GM23248 (cell line): ENCODE data around the gene KCNN3. TPM values are rescaled to one million over a fixed set of nuclear protein-coding genes. Genes with fewer than 3 reads are reported as not detected.

ENCODE experiments used
- DNase-seq: peaks from one replicate; pipeline ENCODE4 v3.0.0-alpha.2; 2015
- H2AFZ ChIP-seq: fragments of 200-600 bp; sonication (generic); 2 replicates; pipeline ENCODE4 v1.6.1; 2016; ENCODE audit warnings: antibody characterized with exemption
- H3F3A ChIP-seq: fragments of 200-600 bp; sonication (generic); 2 replicates; pipeline ENCODE4 v1.6.1; 2016; ENCODE audit warnings: mild to moderate bottlenecking, antibody characterized with exemption, mixed run types; ENCODE audit not compliant: insufficient read depth
- H3K27ac ChIP-seq: fragments of 200-600 bp; sonication (generic); 2 replicates; pipeline ENCODE4 v1.5.1; 2016; ENCODE audit warnings: mild to moderate bottlenecking
- H3K27me3 ChIP-seq: fragments of 200-600 bp; sonication (generic); replicated peaks from 2 replicates; pipeline ENCODE4 v1.6.1; 2016; ENCODE audit warnings: mild to moderate bottlenecking; ENCODE audit not compliant: insufficient read depth
- H3K36me3 ChIP-seq: fragments of 200-600 bp; sonication (generic); 2 replicates; pipeline ENCODE4 v1.6.1; 2016; ENCODE audit warnings: low read depth, mild to moderate bottlenecking
- H3K4me1 ChIP-seq: fragments of 200-600 bp; sonication (generic); 2 replicates; pipeline ENCODE4 v1.6.1; 2016; ENCODE audit warnings: mild to moderate bottlenecking; ENCODE audit not compliant: insufficient read depth
- H3K4me2 ChIP-seq: fragments of 200-600 bp; sonication (generic); one replicate; pipeline ENCODE4 v1.6.1; 2016; ENCODE audit warnings: mild to moderate bottlenecking; ENCODE audit not compliant: unreplicated experiment
- H3K4me3 ChIP-seq: fragments of 200-600 bp; sonication (generic); 2 replicates; pipeline ENCODE4 v1.5.1; 2016; ENCODE audit warnings: mild to moderate bottlenecking
- H3K79me2 ChIP-seq: fragments of 200-600 bp; sonication (generic); 2 replicates; pipeline ENCODE4 v1.6.1; 2016; ENCODE audit warnings: mild to moderate bottlenecking; ENCODE audit not compliant: insufficient read depth
- H3K9ac ChIP-seq: fragments of 200-600 bp; sonication (generic); 2 replicates; pipeline ENCODE4 v1.6.1; 2016; ENCODE audit warnings: mild to moderate bottlenecking
- H3K9me2 ChIP-seq: fragments of 200-600 bp; sonication (generic); 2 replicates; pipeline ENCODE4 v1.6.1; 2016; ENCODE audit warnings: mixed run types, mild to moderate bottlenecking, moderate library complexity; ENCODE audit not compliant: insufficient read depth
- H3K9me3 ChIP-seq: fragments of 200-600 bp; sonication (generic); one replicate; pipeline ENCODE4 v1.6.1; 2017; ENCODE audit warnings: low read depth
- H4K20me1 ChIP-seq: fragments of 200-600 bp; sonication (generic); 2 replicates; pipeline ENCODE4 v1.6.0; 2016; ENCODE audit not compliant: insufficient read depth
- EZH2 ChIP-seq: fragments of 200-600 bp; sonication (generic); IDR thresholded peaks from 2 replicates; pipeline ENCODE4 v1.6.1; 2018; ENCODE audit warnings: antibody characterized with exemption, mild to moderate bottlenecking; ENCODE audit not compliant: insufficient read depth, poor library complexity, severe bottlenecking
- EZH2phosphoT487 ChIP-seq: fragments of 200-600 bp; sonication (generic); IDR thresholded peaks from 2 replicates; pipeline ENCODE4 v1.6.1; 2018; ENCODE audit warnings: antibody characterized with exemption, moderate library complexity, mild to moderate bottlenecking, low read depth; ENCODE audit not compliant: insufficient read depth
- WGBS, 2 experiments: methylation state at CpG; one replicate each; pipeline ENCODE4 v1.1.6; 2015 to 2017; ENCODE audit warnings: low lambda C conversion rate in 2 of 2, low coverage in 1 of 2; ENCODE audit errors: missing lambda C conversion rate in 2 of 2; 5-methylcytosine and 5-hydroxymethylcytosine counted together
- in situ Hi-C: fragments of 300-500 bp; cut with MboI; formaldehyde crosslinking; loops from 2 replicates; pipeline ENCODE4 v1.15.0; 2020
- polyA plus RNA-seq: library from polyadenylated mRNA; unstranded; fragments of >200 nt; fragmentation: Nextera tagmentation; extraction: Ambion mirVana; gene quantifications from 2 replicates; pipeline ENCODE4 v1.2.1, GENCODE V29; 2016
- total RNA-seq: library from RNA; depleted of rRNA; stranded (reverse); fragments of >200 nt; shearing (Covaris generic); gene quantifications from 2 replicates; pipeline ENCODE4 v1.2.3, GENCODE V29; 2014

KCNN3 gene
- total and polyA plus RNA-seq, 2 experiments from 2014 or later = not detected

DNA sequence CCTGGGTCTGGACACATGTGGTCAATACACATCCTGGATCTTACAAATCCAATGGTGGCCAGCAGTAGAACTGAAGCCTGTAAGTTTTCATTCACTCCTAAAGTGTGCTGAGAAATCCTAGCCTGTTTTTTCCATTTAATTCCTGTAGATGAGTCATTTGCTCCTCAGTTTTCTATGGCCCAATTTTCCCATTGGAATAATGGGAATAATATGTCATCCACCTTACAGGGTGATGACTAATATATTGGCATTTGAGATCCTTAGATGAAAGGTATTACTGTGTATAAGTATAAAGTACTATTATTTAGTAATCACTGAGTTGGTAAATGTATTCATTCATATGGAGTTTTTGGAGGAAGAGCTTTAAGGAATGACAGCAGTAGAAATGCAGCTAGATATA is 172.4 kb downstream of the KCNN3 start:
- no peaks in the 10 kb centered on the region for H3K9me2 ChIP-seq
- no peak overlapping the region for H3K4me3 ChIP-seq
- no peak overlapping the region for H3K27ac ChIP-seq
- in situ Hi-C loops = no loop called here
- no peak overlapping the region for H2AFZ ChIP-seq
- TF ChIP-seq EZH2phosphoT487 (no peak), EZH2 (no peak)
- H3K9me3 ChIP-seq = no peaks in the 10 kb centered on the region
- no peak overlapping the region for H3K9ac ChIP-seq
- no peak overlapping the region for H3K4me2 ChIP-seq
- peaks cover 20% of the 10 kb centered on the region for H3K27me3 ChIP-seq
- no peaks in the 10 kb centered on the region for H3K36me3 ChIP-seq
- no peaks in the 10 kb centered on the region for H3K4me1 ChIP-seq
- no peaks in the 10 kb centered on the region for H3F3A ChIP-seq
- peak; percentile 12 for DNase-seq
- H4K20me1 ChIP-seq = no peaks in the 10 kb centered on the region
- no peaks in the 10 kb centered on the region for H3K79me2 ChIP-seq

DNA sequence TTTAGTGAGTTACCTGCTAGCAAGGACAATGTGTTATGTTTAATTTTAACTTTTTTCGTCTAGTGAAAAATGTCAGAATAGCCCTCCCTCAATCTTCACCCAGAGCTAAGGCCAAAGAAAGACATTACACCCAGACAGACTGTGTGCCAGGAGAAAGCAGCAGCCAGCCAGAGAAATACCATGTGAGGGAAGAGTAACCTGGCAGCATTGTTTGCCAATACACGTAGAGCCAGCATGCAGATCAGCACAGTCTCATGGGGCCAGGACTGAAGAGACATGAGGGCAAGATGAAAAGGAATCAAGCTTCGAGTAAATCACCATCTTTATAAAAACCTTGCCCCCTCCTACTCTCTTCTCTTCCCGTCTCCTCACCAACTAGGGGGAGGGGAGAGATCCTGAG is 173.6 kb downstream of the KCNN3 start:
- H3K9me3 ChIP-seq = no peaks in the 10 kb centered on the region
- in situ Hi-C loops = no loop called here

DNA sequence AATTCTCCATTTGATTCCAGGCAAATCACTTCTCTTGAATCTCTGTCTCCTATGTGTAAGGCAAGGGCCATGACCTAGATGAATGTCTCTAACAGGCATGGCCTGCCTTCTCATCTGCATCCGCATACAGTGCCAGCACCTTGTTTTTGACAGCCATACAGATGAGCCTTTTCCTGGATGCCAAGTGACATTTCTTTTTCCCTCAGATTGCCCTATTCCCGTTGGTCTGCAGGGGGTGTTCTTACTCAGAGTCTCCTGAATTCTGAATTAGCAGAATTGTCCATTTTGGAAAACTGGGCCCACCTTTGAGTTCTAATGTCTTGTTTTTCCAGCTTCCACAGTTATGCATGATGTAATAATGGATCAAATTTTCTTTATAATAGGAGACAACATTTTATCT is 174.1 kb downstream of the KCNN3 start:
- H3K9ac ChIP-seq = no peak overlapping the region
- no peaks in the 10 kb centered on the region for H4K20me1 ChIP-seq
- no peaks in the 10 kb centered on the region for H3K36me3 ChIP-seq
- TF ChIP-seq EZH2 (no peak), EZH2phosphoT487 (no peak)
- H2AFZ ChIP-seq = no peak overlapping the region
- no peak overlapping the region for H3K27ac ChIP-seq
- WGBS, 2 experiments = 39 to 48% methylated on average over 2 of the region's 2 CpGs
- no peak overlapping the region for H3K4me3 ChIP-seq
- DNase-seq = peak; percentile 43
- no peaks in the 10 kb centered on the region for H3K9me2 ChIP-seq
- H3K27me3 ChIP-seq = peaks cover 28% of the 10 kb centered on the region
- H3F3A ChIP-seq = no peaks in the 10 kb centered on the region
- H3K79me2 ChIP-seq = no peaks in the 10 kb centered on the region
- in situ Hi-C loops = no loop called here
- no peaks in the 10 kb centered on the region for H3K4me1 ChIP-seq
- H3K9me3 ChIP-seq = no peaks in the 10 kb centered on the region
- no peak overlapping the region for H3K4me2 ChIP-seq

More for the DNA sequence above, 173.6 kb downstream of the KCNN3 start:
- Histone ChIP-seq H3F3A (no peaks in the 10 kb centered on the region), H3K27me3 (peaks cover 28% of the 10 kb centered on the region), H3K9ac (no peak overlapping the region), H3K79me2 (no peaks in the 10 kb centered on the region), H3K4me3 (no peak overlapping the region), H3K36me3 (no peaks in the 10 kb centered on the region), H3K9me2 (no peaks in the 10 kb centered on the region), H3K4me2 (no peak overlapping the region), H3K27ac (no peak overlapping the region), H2AFZ (no peak overlapping the region), H4K20me1 (no peaks in the 10 kb centered on the region), H3K4me1 (no peaks in the 10 kb centered on the region)
- 31 to 32% methylated on average over 4 of the region's 4 CpGs for WGBS, 2 experiments
- TF ChIP-seq EZH2 (no peak), EZH2phosphoT487 (no peak)
- DNase-seq = no peak

DNA sequence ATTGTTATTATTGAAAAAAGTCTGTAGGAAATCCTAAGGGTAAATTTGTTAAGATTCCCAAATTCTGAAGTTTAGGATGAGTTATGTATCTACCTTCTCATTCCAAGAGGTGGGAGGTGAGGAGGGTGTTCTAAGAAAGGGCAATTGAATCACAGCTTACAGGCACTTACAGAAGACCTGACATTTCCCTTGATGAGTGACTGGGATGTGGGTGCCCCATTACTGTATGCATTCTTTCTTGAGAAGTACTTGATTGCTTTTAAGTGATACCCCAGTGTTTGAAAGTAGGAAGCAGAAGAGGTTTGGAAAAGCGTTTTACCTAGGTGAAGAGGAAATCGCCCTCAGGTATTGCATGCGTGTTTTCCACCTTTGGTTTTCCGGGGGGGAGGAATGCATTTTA is 175.1 kb downstream of the KCNN3 start:
- Histone ChIP-seq H3K36me3 (no peaks in the 10 kb centered on the region), H3K9me3 (no peaks in the 10 kb centered on the region), H3K9ac (no peak overlapping the region), H3K4me2 (no peak overlapping the region), H3K27me3 (peaks cover 28% of the 10 kb centered on the region), H3K4me3 (no peak overlapping the region), H3K79me2 (no peaks in the 10 kb centered on the region), H3K9me2 (no peaks in the 10 kb centered on the region), H3K4me1 (no peaks in the 10 kb centered on the region), H3F3A (no peaks in the 10 kb centered on the region), H3K27ac (no peak overlapping the region), H4K20me1 (no peaks in the 10 kb centered on the region), H2AFZ (no peak overlapping the region)
- TF ChIP-seq EZH2phosphoT487 (no peak), EZH2 (no peak)
- in situ Hi-C loops = no loop called here
- DNase-seq = no peak
- 62% methylated on average over 4 of the region's 4 CpGs for whole genome bisulfite sequencing, 2 experiments

DNA sequence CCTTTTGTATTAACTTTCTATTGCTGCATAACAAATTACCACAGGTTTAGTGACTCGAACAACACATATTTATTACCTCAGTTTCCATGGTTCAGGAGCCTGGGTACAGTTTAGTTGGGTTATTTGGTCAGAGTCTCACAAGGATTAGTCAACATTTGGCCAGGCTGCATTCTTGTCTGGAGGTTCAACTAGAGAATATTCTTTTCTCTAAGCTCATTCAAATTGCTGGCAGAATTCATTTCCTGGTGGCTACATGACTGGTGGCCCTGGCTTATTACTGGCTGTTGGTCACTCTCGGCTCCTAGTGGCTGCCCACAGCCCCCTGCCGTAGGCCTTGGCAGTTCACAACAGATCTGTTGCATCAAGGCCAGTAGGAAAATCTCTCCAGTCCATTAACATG is 181.0 kb downstream of the KCNN3 start:
- Histone ChIP-seq H3K27me3 (peaks cover 32% of the 10 kb centered on the region), H3K9me3 (no peaks in the 10 kb centered on the region), H4K20me1 (no peaks in the 10 kb centered on the region), H2AFZ (no peak overlapping the region), H3K79me2 (no peaks in the 10 kb centered on the region), H3K27ac (no peak overlapping the region), H3K9me2 (no peaks in the 10 kb centered on the region), H3K4me3 (no peak overlapping the region), H3F3A (no peaks in the 10 kb centered on the region), H3K9ac (no peak overlapping the region), H3K4me2 (no peak overlapping the region), H3K36me3 (no peaks in the 10 kb centered on the region), H3K4me1 (no peaks in the 10 kb centered on the region)
- 44 to 48% methylated on average over 3 of the region's 3 CpGs for WGBS, 2 experiments
- TF ChIP-seq EZH2phosphoT487 (no peak), EZH2 (no peak)
- in situ Hi-C loops = no loop called here
- DNase-seq = peak; percentile 36
